ENCODE results near the gene SLC6A3.

Gene SLC6A3

GRCh38 chr5:1487079-1487764, 42.0 kb upstream of the SLC6A3 start:
- TF ChIP-seq CTCF (IDR thresholded peaks at IDR 0.05): no peak
- no peak for DNase-seq (ENCODE audit: low spot score)
- Histone ChIP-seq H3K27ac (no peak overlapping the region), H3K4me3 (no peak overlapping the region)

GRCh38 chr5:1486271-1486670, 41.0 kb upstream of the SLC6A3 start:
- no peak overlapping the region for H3K4me3 ChIP-seq
- H3K27ac ChIP-seq: no peak overlapping the region
- DNase-seq (ENCODE audit: low spot score): no peak
- TF ChIP-seq CTCF (IDR thresholded peaks at IDR 0.05): no peak

GRCh38 chr5:1485579-1486118, 40.4 kb upstream of the SLC6A3 start:
- TF ChIP-seq CTCF (IDR thresholded peaks at IDR 0.05): no peak

GRCh38 chr5:1484730-1485578, 39.7 kb upstream of the SLC6A3 start:
- no peak for TF ChIP-seq CTCF (IDR thresholded peaks at IDR 0.05)
- Histone ChIP-seq H3K27ac (no peak overlapping the region), H3K4me3 (no peak overlapping the region)
- no peak for DNase-seq (ENCODE audit: low spot score)

More at GRCh38 chr5:1485579-1486118, 40.4 kb upstream of the SLC6A3 start:
- Histone ChIP-seq H3K4me3 (no peak overlapping the region), H3K27ac (no peak overlapping the region)
- DNase-seq (ENCODE audit: low spot score): no peak

- DNase-seq (ENCODE audit: low spot score): no peak
- TF ChIP-seq CTCF (IDR thresholded peaks at IDR 0.05): no peak
- Histone ChIP-seq H3K27ac (no peak overlapping the region), H3K4me3 (no peak overlapping the region)
Observed at GRCh38 chr5:1483856-1484729, 38.9 kb upstream of the SLC6A3 start.

GRCh38 chr5:1483064-1483463, 37.8 kb upstream of the SLC6A3 start:
- DNase-seq (ENCODE audit: low spot score): no peak
- no peak overlapping the region for H3K27ac ChIP-seq
- no peak for TF ChIP-seq CTCF (IDR thresholded peaks at IDR 0.05)
- H3K4me3 ChIP-seq: no peak overlapping the region

Measured in coronary artery (tissue), 2 donors.